ENCODE results near the gene LGALS16.

- no peak for TF ChIP-seq YY1 (IDR thresholded peaks at IDR 0.05; ENCODE audit: insufficient read depth, insufficient read length)
- no peak for TF ChIP-seq ZNF274 (IDR thresholded peaks at IDR 0.05; ENCODE audit: low read depth, low read length)
- no peak for TF ChIP-seq SUZ12 (IDR thresholded peaks at IDR 0.05; ENCODE audit: extremely low read depth, insufficient read depth, insufficient read length)
These were observed 16.8 kb downstream of the LGALS16 start for GRCh38 chr19:39672473-39672872.
